NCI-H526 treated with DMSO at 0.1 percent for 48 hours (cell line): Measurements from ENCODE around the gene PLEKHM1.

Experiments
- DNase-seq: peaks from one replicate; lab custom pipeline; 2025; lab: John Stamatoyannopoulos, UW

Gene PLEKHM1

DNA sequence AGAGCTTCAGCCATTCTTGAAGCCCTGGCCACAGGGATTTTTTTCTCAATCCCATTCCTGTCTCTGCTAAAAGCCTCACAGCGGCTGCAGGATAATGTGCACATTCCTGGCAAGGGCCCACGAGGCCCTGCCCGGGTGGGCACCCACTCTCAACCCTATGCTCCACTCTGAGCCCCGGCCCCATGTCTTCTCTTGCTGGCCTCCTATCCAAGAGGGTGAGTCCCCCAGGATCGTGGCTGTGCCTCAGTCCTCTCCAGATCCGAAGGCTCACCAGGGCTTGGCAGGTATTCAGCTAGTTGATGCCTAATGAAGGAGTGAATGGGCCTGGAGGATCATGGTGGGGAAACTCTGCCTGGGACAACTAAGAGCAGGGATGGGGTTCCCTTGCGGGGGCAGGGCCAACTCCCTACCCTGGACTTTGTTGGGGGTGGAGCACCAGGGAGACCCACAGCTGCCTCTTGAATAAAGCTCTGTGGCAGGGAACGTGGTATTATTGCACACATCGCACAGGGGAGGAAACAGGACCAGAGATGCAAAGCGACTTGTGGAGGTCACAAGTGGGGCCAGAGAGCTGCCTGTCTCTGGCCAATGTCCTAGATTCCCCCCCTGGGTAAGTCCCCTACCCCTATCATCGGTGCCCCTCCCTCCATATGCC is 63.2 kb downstream of the PLEKHM1 start:
- no peak for DNase-seq

DNA sequence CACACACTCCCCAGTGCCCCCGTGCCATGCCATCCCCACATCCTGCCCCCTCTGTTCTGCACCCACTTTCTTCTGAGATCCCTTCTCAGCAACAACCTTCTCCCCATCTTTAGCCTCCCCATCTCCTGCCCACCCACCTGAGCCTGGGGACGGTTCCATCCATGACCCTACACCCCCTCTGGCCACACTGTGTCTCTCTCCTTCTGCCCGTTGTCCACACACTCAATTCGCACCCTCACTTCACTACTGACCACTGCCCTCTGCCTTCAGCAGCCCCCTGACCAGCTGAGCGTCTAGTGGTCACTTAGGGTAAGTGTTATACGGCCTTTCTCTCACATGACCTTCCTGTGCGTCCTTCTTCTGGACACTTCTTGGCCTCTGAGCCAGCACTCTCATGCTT is 64.0 kb downstream of the PLEKHM1 start:
- DNase-seq, result no peak

DNA sequence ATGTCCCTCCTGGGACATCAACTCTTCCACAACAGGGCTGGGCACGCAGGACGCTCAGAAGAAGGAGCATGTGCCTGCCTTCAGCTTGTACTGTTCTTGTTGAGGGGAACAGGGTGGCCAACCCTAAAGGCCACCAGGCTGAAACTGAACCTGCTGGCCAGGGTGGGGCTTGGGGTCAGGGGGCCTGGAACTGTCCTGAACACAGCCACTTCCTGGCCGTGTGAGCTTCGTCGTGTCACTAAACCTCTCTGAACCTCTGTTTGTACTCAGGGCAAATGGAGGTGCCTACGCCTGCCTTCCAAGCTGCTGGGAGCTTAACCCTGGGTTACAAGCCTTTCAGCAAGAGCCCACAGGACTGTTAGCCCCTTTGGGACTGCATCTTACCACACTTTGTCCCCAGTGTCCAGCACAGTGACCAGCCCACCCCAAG is 64.5 kb downstream of the PLEKHM1 start:
- no peak for DNase-seq

DNA sequence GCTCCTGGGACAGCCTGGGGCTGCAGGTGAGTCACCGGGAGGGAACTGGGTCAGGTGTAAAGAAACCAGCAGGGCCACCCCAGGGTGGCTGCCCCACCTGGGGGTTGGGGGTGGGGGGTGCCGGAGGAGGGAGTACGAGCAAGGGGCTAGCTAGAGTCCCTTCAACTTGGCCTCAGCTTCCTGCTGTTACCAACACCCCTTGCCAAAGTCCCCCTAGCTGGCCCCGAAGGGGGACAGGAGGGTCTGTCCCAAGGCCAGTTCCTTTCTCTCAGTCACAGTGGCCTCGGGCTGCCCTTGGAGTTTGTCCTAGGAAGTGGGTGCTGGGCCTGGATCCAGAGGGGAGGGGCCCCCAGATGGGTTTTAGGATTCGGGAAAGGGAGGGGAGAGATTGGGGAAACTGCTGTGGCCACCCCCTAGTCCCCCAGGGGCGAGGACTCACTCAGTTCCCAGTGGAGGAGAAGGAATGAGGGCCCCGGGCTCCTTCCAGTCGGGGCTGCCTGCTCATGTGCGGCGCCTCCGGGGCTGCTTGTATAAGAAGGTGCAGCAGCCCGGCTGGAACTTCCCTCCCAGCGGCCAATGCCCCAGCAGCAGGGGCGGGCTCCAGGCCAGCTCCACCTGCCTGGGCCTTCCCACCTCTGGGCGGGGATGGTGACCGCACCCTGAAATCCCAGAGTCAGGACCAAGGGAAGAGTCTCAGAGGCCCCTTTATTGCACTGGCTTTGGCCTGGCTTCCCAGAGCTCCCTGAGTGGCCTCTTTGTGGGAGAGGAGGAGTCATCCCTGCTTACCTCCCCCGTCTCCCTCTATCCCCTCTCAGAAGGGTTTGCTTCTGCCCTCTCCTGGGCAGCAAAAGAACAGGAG is 65.2 kb downstream of the PLEKHM1 start:
- peak; percentile 90 for DNase-seq

DNA sequence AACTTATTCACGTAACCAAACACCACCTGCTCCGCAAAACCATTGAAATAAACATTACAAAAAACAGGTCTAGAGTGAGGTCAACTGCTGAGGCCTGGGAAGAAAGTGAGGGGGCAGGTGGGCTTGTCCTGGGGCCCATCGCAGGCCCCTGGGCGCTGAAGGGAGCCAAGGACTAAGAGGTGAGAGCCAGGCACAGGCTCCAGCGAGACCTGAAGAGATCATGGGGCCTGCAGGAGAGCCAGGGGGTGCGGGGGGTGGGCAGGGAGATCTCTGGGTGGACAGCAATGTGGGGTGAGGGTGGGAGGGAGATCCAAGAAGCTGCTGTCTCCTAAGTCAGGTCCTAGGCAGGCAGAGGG is 65.8 kb downstream of the PLEKHM1 start:
- DNase-seq, result no peak

DNA sequence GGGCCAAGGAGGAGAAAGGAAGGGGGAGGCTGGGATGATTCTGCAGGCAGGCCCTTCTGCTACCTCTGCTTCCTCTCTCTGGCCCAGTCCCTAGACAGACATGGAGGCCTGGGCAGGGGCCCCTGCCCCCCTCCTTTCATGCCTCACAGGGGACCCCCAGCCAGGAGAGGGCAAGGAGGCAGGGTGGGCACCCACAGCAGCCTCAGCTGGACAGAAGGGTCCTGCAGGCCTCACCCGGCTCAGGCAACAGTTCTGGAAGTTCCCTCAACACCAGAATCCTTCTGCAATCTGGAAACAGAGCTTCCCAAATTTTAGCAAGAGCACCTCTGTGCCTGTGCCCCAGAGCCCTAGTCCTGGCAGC is 66.6 kb downstream of the PLEKHM1 start:
- no peak for DNase-seq

DNA sequence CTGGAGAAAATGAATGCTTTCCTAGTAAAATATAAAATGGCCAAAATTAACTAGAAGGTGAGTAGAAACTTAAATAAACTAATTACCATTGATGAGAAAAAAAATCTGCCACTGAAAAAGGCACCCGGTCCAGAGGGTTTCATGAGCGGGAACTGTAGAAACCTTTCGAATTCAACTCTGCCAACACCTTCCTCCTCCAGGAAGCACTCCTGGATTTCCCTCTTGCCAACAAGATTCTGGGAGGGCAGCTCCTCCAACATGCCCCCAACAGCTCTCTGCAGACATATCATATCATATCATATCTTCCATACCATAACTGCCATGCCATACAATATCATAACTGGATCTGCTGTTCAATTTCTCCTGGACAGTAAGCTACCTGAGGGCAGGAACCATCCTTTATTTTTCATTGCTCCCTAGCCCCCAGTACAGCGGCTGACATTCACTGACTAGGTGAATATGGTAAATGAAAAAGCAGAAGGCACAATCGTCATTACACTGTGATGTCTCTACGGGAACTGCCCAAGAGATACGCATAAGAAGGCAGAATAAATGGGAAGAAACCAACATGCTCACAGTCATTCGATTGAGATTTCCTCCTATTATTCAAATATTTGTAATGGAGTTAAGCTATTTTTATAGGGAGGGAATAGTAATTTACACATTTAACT is 67.1 kb downstream of the PLEKHM1 start:
- DNase-seq, result no peak

DNA sequence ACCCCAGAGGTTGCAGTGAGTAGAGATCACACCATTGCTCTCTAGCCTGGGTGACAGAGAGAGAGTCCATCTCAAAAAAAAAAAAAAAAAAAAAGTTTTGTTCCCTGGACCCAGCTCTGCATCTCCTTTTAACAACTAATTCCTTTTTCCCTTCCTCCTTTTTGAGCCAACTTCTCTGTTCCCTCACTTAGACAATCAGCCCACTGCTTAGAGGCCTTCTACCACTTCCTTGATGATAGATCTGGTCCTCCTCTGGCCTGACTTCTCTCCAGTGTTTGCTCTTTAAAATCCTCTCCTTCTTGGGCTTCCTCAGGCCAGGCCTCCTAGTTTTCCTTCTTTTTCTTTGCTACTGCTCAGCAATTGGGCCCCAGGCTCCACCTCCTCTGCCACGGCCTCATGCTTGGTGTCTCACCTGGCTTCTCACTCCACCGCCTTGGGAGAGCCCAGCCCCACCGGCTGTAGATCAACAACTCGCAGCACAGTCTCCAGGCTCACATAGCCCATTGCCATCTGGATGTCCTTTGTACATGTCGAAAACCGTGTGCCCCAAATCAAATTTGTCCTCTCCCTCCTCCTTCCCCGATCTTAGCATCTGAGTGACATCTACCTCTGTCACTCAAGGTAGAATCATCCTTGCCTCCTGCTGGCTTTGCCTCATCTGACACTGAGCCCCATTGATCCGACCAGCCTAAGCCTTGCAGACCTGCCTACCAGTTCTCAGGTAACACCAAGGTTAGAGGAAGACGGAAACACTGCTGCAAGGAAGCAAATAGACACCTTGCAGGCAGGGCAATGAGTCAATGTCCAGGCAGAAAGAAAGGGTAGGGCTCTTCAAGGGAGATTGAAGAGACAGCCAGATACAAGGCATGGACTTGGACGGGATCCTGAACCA is 75.3 kb downstream of the PLEKHM1 start:
- no peak for DNase-seq

DNA sequence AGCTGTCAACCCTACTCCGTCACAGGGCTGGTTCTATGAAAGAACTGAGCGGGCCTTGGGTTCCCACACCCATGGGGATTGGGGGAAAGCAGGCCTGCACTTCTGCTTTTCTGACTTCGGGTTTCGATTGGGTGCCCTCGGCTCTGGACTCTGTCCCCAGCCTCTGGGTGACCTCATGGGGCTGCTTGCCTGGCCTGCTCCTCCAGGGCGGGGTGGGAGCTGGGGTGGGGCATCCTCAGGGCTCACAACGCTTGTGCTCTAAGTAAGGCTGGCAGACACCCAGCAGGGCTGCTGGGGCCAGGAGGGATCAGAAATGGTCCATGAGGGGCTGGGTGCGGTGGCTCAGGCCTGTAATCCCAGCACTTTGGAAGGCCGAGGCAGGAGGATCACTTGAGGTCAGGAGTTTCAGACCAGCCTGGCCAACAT is 77.0 kb downstream of the PLEKHM1 start:
- DNase-seq, result no peak

DNA sequence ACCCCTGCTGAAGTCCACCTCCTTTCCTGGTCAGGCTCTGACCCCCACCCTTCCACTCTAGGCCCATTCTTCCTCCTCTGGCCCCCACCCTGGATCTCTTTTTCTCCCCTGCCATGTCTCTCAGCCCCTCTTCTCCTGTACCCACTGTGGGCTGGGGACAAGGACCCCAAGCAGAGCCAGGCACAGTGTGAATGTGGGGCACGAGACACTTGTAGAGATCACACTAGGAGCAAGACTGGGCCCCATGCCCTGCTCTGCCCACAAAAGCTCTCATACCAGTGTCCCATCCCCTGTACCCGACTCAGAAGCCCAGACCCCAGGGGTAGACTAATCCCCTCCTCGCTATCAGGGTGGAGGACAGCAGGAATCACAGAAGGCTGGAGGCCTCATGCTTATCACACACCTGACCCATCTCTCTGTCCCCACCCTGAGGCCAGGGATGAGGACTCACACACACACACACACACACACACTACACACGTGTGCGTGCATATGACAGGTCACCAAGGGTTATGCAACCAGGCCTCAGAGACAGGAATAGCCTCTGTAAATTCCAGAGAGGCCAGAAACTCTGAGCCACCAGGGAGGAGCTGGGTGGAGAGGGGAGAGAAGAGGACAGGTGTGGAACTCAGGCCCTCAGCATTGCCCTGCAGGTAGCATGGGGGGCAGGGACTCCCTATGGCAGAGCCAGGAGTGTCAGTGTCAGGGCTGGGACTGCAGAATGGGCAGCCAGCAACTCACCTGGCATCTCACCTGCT is 79.0 kb downstream of the PLEKHM1 start:
- no peak for DNase-seq

DNA sequence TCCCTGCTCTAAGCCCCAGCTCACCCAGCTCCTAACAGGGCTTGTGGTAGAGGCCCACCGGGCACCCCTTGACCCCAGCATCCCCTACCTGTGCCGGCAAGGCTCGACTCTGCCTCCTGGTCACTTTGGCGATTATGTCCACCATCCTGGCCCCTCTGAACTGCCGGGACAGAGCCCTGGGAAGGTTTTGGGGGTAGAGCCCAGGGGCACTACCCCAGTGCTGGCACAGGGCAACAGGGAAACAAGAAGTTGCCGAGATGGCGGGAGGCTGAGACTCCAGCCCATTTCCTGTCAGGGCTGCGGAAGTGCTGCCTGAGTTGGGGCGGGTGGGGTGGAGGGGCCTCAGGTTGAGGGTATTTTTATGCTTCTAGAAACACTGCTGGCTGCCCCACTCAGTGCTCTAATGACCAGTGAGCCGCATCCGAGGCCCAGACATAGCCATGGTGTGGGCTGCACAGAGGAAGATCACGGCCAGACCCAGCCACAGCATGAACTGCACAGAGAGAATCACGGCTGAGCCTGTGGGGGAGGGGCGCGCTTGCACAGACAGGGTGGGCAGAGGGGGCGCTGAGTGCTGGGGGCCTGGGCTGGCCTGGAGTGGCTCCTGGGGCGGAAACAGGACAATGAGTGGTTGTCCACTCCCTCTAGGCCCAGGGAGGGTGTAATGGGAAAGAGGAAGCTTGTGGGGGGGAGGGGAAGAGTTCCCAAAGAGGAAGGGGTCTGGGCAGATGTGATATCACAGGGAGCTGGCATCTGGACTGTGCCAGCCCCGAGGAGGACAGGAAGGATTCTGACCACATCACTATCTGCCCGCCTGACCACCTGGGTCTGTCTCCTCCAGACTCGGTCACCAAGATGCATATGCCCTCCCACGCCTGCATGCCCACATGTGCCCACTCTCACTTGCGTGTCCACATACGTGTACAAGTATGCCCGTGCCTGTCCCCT is 80.1 kb downstream of the PLEKHM1 start:
- no peak for DNase-seq

DNA sequence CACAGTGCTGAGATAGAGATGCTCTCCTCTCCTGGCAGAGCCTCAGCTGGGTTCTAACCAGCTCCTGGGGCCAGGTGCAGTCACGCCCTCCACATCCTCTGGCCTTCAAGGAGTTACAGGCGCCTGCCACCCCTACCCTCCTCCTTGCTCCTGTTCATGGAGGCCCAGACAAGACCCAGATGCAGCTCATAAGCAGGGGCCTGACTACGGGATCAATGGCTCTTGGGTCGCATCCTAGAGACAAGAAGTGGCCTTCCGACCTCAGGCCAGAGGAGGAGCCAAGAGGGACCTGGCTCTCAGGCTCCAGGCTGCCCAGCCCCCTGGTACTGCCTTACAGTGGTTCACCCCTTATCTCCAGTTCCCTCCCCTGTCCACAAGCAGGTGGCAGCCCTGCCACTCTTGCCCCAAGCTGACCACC is 80.9 kb downstream of the PLEKHM1 start:
- DNase-seq, result no peak

DNA sequence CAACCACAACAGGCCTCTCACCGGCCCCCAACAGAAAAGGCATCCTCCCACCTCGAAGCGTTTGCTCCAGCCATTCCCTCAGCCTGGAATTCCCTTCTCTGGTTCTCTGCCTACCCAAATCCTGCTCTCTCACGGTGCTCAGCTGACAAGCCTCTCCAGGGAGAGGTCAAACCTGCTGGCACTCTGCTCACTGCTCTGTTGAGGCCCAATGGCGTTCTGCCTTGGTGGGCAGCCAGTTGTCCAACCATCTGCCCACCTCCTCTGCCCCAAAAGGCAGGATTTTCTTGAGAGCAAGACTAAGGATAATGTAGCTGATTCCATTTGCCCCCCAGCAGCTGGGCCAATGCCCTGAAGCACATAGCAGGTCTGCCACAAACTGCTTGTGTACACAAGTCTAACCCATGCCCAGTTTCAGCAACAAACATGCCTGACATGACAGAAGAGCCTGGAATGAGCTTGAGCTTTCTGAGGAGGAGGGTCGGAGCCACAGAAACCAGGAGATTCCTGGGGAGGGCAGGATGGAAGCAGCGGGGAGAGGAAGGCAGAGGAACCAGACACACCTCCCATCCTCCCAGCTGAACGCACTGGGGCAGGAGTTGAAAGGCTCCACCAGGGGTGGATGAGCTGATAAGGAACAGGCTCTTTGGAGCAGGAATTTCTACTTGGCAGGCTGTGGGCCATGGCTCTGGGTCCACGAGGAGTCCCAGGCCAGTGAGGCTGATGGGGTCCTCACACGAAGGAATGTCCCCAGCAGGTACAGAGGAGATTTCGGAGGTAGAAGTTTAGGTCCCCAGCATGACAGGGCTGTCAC is 81.7 kb downstream of the PLEKHM1 start:
- no peak for DNase-seq

DNA sequence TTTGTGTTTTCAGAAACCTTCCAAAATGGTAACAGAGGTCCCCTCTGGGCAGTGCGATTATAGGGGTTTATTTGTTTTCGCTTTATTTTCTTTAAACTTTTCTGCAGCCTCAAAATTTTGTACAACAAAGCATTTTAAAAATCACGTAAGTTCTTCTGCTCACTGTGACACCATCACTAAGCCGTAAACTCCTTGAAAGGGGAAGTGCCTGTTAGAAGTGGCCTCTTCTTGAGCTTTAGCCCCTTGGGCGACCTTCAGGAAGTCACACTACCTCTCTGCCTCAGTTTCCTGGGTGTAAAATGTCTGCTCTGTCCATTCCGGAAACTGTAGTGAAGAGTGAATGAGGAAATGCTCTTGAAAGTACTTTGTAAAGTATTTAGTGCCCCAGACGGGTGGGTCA is 84.4 kb downstream of the PLEKHM1 start:
- DNase-seq, result no peak

DNA sequence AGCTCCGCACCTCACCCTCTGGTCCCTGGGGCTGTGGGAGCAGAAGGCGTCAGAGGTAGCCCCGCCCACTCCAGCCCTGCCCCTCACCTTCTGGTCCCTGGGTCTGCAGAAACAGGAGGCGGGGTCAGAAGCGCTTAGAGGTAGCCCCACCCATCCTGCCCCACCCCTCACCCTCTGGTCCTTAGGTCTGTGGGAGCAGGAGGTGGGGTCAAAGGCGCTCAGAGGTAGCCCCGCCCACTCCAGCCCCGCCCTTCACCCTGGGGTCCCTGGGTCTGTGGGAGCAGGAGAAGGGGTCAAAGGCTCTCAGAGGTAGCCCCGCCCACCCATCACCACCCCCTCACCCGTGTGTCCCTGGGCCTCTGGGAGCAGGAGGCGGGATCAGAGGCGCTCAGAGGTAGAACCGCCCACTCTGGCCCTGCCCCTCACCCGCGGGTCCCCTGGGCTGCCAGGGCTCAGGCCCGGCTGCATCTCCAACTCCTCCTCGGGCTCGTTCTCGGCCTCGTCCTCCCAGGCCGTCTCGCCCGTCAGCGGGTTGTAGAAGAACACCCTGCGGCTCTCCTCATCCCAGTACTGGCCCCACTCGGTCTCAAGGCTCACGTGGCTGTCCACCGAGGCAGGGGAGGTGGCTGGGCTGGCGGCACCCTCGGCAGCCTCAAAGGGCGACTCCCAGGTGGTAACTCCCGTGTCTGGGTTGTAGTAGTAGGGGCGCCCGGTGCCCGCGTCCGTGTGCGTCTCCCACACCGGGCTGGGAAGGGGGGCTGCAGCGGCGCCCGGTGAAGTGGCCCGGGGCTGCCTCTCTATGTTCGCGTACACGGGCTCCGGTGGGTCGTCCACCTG is 85.1 kb downstream of the PLEKHM1 start:
- no peak for DNase-seq

DNA sequence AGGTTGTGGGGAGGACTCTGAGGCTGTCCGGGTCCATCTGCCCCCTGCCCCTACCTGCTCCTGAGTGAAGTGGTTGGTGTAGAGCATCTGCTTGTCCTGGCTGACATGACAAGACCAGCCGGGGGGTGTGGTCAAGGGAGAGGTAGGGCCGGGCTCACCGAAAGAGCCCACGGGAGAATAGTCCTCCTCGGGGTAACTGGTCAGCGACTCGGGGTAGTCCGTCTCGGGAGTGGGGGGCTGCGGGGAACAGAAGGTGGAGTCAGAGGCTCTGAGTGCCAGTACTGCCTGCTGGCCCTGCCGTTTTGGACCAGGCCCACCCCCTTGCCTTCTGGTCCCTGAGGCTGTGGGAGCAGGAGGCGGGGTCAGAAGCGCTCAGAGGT is 85.7 kb downstream of the PLEKHM1 start:
- DNase-seq, result no peak

DNA sequence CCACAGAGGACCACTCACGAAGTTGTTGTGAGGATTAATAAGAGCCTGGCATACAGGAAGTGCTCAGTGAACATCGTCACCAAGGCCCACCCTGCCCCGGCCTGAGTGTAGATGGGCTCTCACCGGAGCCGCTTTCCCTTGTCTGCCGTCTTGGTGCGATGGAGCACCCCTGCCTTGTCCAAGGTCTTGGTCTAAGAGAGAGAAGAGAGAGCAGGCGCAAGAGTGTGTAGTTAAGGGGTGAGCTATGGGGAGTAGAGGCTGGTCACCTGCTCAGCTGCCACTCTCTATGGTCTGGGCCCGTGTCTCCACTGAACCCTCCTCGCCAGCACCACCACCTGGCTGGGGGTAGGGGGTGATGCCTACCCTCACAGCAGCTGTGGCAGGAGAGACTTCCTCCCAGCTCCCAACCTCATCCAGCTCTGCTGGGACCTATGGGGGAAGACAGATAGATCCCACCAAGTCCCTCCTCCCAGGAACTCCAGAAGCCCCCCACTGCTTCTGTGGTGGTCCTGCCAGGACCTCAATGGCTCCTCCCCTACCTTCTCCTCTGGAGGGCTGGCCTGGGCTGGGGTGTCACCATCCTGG is 86.5 kb downstream of the PLEKHM1 start:
- no peak for DNase-seq

DNA sequence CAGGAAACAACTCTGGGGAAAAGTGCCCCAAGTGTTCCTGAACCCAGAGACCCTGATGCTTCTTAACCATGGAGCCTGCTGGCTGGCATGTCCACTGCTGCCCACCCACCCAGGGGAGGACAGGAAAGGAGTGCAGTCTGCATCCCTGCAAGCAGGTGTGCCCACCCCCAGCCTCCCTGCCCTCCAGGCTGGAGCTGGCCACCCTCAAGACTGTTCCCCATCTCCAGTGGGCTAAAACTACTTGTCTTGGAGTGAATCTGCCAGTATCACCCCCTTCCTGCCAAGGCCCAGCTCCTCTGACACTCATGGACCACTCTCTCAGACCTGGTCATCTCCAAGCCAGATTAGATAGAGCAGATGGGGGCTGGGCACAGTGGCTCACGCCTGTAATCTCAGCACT is 87.6 kb downstream of the PLEKHM1 start:
- no peak for DNase-seq
